ENCODE data around the gene PKDREJ.

PKDREJ gene

DNA sequence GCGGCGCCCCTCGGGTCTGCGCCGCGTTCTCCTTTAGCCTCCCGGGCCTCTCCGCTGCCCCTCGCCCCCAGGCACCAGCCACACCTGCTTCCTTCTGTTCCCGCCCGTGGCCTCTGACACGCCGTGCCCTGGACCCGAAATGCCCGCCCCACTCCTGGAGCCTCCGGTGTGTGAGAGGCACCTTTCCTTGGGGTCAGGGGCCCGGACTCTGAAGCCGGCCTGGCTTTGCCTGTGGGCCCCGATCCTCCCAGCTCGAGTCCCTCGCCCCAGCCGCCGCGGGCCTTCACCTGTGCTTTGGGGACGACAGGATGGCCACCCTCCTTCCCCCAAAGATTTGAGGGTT, 12.4 kb downstream of the PKDREJ start:
- TF ChIP-seq FOXP2 (optimal IDR thresholded peaks at IDR 0.05; ENCODE audit: borderline replicate concordance, extremely low read depth, extremely low read length, insufficient read depth) (no peak), POLR2AphosphoS5 (IDR thresholded peaks at IDR 0.05; ENCODE audit: low read depth, low read length) (no peak), SIN3A (IDR thresholded peaks at IDR 0.05; ENCODE audit: borderline replicate concordance, insufficient read depth, low read length) (no peak), TAF1 (IDR thresholded peaks at IDR 0.05; ENCODE audit: borderline replicate concordance, insufficient read depth, low read length) (no peak)
- TF ChIP-seq, protein P1, sequence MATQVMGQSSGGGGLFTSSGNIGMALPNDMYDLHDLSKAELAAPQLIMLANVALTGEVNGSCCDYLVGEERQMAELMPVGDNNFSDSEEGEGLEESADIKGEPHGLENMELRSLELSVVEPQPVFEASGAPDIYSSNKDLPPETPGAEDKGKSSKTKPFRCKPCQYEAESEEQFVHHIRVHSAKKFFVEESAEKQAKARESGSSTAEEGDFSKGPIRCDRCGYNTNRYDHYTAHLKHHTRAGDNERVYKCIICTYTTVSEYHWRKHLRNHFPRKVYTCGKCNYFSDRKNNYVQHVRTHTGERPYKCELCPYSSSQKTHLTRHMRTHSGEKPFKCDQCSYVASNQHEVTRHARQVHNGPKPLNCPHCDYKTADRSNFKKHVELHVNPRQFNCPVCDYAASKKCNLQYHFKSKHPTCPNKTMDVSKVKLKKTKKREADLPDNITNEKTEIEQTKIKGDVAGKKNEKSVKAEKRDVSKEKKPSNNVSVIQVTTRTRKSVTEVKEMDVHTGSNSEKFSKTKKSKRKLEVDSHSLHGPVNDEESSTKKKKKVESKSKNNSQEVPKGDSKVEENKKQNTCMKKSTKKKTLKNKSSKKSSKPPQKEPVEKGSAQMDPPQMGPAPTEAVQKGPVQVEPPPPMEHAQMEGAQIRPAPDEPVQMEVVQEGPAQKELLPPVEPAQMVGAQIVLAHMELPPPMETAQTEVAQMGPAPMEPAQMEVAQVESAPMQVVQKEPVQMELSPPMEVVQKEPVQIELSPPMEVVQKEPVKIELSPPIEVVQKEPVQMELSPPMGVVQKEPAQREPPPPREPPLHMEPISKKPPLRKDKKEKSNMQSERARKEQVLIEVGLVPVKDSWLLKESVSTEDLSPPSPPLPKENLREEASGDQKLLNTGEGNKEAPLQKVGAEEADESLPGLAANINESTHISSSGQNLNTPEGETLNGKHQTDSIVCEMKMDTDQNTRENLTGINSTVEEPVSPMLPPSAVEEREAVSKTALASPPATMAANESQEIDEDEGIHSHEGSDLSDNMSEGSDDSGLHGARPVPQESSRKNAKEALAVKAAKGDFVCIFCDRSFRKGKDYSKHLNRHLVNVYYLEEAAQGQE (IDR thresholded peaks at IDR 0.05; ENCODE audit: insufficient read depth in 1 of 2, low read depth in 2 of 2, low read length in 2 of 2), result no peak

DNA sequence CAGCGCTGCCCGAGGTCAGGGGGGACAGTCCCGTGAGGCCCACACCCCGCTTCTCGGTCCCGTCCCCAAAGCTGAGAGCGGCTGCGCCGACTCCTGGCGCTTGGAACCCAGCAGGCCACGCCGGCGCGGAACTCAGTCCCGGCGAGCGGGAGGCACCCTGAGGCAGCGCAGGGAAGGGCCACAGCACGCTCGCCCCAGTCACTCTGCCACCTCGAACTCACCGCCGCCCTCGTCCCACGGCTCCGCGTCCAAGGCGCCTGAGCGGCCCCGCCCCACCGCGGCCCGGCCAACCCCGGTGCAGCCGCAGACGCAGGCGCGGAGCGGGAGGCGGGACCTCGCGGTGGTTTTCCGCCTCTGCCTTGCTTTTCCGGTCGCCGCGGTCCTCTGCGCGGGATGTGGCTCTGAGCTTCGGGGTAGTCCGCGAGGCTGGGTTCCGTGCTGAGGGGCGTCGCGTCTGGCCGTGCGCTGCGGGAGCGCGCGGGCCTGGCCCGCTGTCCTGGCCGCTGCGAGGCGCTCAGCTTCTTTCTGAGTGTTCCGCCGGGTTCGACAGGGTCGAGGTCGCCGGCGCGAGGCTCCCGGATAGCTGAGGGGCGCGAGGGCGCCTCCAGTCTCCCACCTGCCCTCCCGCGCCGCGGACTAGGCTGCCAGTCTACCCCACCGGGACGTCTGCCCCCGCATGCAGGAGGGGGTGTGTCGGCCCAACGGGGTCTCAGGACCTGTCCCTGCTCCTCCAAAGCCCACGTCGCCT, 12.9 kb downstream of the PKDREJ start, which contains the start of gene CDPF1:
Gene CDPF1 (minus strand): TSS at position 259 of the 748 bp plus-strand sequence. CDS start 2,009 bp downstream, outside the sequence.
- TF ChIP-seq TAF1 (IDR thresholded peaks at IDR 0.05; ENCODE audit: borderline replicate concordance, insufficient read depth, low read length), result peak; percentile 76
- no peak for TF ChIP-seq SIN3A (IDR thresholded peaks at IDR 0.05; ENCODE audit: borderline replicate concordance, insufficient read depth, low read length)
- TF ChIP-seq POLR2AphosphoS5 (IDR thresholded peaks at IDR 0.05; ENCODE audit: low read depth, low read length), result peak; percentile 84
- TF ChIP-seq FOXP2 (optimal IDR thresholded peaks at IDR 0.05; ENCODE audit: borderline replicate concordance, extremely low read depth, extremely low read length, insufficient read depth), result peak; percentile 85
- TF ChIP-seq, protein P1 (IDR thresholded peaks at IDR 0.05; ENCODE audit: insufficient read depth in 1 of 2, low read depth in 2 of 2, low read length in 2 of 2), result peak in 1 of 2 experiments; percentile 32; a peak in 1 of 4 replicates

DNA sequence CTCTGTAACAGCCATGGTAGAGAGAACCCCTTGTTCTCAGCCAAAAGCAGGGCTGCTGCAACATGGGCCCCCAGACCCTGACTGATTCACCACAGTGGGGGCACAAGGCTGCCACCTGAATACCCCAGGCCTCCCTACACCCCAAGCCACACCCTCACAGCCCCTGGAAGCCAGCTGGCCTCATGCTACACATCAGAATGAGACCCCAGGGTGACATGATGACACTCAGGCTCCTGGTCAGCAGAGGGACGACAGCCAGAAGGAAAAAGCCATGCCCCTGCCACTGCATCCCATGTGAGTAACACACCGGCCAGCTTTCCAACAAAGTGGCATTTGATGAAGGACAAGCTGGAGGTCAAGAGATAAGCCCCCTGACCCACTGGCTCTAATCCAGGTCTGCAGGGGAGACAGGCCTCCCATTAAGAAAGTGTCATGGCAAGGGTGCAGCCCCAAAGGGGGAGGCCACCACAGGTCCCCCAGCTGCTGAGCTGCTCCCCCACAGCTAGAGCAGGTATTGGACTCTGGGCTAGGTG, 15.6 kb downstream of the PKDREJ start:
- TF ChIP-seq FOXP2 (optimal IDR thresholded peaks at IDR 0.05; ENCODE audit: borderline replicate concordance, extremely low read depth, extremely low read length, insufficient read depth), result no peak
- no peak for TF ChIP-seq TAF1 (IDR thresholded peaks at IDR 0.05; ENCODE audit: borderline replicate concordance, insufficient read depth, low read length)
- TF ChIP-seq, protein P1 (IDR thresholded peaks at IDR 0.05; ENCODE audit: insufficient read depth in 1 of 2, low read depth in 2 of 2, low read length in 2 of 2), result no peak
- TF ChIP-seq POLR2AphosphoS5 (IDR thresholded peaks at IDR 0.05; ENCODE audit: low read depth, low read length), result no peak
- no peak for TF ChIP-seq SIN3A (IDR thresholded peaks at IDR 0.05; ENCODE audit: borderline replicate concordance, insufficient read depth, low read length)

DNA sequence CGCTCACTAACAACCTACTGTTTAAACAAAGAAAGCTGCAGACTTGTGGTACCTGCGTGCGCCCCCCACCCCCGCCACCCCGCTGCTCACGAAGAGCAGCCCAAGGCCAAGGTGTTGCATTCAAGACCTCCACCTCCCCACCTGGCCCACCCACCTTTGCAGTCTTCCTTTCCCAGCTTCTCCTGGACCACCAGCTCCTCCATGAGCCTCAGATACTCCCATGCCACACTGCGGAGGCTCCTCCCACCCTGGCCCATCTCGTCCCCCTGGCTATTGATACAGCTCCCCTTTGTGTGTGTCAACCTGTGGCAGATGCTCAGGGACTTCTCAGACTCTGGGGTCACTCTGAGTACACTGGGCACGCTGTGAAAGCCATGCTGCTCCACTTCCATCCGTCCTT, 17.0 kb downstream of the PKDREJ start:
- TF ChIP-seq, protein P1 (IDR thresholded peaks at IDR 0.05; ENCODE audit: insufficient read depth in 1 of 2, low read depth in 2 of 2, low read length in 2 of 2), result no peak
- TF ChIP-seq SIN3A (IDR thresholded peaks at IDR 0.05; ENCODE audit: borderline replicate concordance, insufficient read depth, low read length), result no peak

All from PFSK-1 (cell line).